Skin epidermis (tissue), 12 donors: ENCODE results near the gene CPHXL2.
A peak's percentile ranks its signal among the peaks of the same experiment; 100 is the strongest.

Experiments
- H3K27ac ChIP-seq, 21 experiments: fragments of 200-600 bp; sonication (generic) in 11 of 21; one replicate each; pipeline ENCODE4 v1.5.0; 2020; ENCODE audit warnings: mild to moderate bottlenecking in 3 of 21, inconsistent platforms in 2 of 21, moderate library complexity in 2 of 21
- H3K4me3 ChIP-seq, 7 experiments: fragments of 200-600 bp; sonication (generic) in 2 of 7; one replicate each; pipeline ENCODE4 v1.5.0; 2020; ENCODE audit warnings: inconsistent platforms in 2 of 7, mild to moderate bottlenecking in 2 of 7, moderate library complexity in 1 of 7

Gene CPHXL2

DNA sequence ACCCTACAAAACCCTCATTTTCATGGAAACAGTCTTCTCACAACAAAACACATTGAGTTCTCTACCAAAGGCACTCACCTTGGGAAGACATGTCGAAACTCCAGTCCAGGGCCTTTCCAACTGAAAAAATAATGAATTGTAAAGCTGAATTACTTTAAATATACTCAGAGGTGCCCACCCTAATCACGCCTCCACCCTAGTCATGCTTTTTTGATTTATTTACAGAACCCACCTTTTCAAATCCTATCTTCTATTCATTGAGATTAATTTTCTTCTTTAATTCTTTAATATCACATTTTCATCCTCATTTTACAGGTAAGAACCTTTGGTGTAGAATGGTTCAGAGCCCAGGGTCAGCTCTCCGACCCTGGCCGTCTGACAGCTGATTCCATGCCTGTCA is at the start of gene CPHXL2:
CPHXL2 (minus strand) TSS at position 101 of the 400 bp plus-strand sequence; CDS start at position 91, 10 bp downstream.
- Histone ChIP-seq H3K27ac (no peak within 1 kb of the TSS), H3K4me3 (no peak within 1 kb of the TSS)

DNA sequence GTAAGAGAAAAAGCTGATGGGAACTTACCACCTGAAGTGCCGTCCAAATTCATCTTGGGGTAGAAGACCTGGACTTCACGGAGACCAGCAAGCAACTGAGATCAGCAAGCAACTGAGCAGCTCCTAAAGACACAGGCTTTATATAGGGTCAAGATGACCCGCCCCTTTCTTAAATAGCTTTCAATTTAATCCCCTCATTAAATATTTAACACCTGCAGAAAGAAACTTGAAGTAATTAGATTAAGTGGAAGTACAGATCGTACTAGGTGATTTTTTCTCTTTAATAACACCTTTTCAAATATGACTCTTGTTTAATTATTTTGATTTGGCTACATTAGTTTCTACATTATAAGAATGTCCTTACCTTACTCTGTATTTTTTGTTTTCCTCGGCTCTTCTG is 49.6 kb upstream of the CPHXL2 start, which contains the start of gene CPHXL:
CPHXL (minus strand) TSS at position 101 of the 400 bp plus-strand sequence; CDS start at position 53, 48 bp downstream.
- Histone ChIP-seq H3K27ac (no peak within 1 kb of the TSS), H3K4me3 (no peak within 1 kb of the TSS)

- Histone ChIP-seq H3K4me3 (no peak overlapping the region), H3K27ac (no peak overlapping the region)
Measured at GRCh38 chr16:75718452-75718851, 41.6 kb upstream of the CPHXL2 start.

GRCh38 chr16:75714661-75715060 is 37.9 kb upstream of the CPHXL2 start:
- no peak overlapping the region for H3K4me3 ChIP-seq

GRCh38 chr16:75710344-75710743 is 33.5 kb upstream of the CPHXL2 start:
- H3K4me3 ChIP-seq, result no peak overlapping the region

More at GRCh38 chr16:75714661-75715060, 37.9 kb upstream of the CPHXL2 start:
- H3K27ac ChIP-seq, result no peak overlapping the region

GRCh38 chr16:75703306-75703705 is 26.5 kb upstream of the CPHXL2 start:
- Histone ChIP-seq H3K27ac (no peak overlapping the region), H3K4me3 (no peak overlapping the region)

More at GRCh38 chr16:75710344-75710743, 33.5 kb upstream of the CPHXL2 start:
- no peak overlapping the region for H3K27ac ChIP-seq

DNA sequence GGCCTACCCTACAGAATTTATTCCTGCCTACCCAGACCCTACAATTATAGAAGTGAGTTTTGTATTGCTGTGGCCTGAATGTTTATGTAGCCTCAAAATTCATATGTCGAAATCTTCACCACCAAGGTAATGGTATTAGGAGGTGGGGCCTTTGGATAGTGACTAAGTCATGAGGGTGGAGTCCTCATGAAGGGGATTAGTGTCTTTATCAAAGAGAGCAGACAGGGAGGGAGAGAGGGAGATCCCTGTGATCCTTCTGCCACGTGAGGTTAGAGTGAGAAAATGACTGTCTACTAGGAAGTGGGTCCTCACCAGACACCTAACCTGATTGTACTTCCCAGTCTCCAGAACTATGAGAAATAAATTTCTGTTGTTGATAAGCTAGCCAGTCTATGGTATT is 25.4 kb upstream of the CPHXL2 start:
- no peak overlapping the region for H3K27ac ChIP-seq
- H3K4me3 ChIP-seq, result no peak overlapping the region

DNA sequence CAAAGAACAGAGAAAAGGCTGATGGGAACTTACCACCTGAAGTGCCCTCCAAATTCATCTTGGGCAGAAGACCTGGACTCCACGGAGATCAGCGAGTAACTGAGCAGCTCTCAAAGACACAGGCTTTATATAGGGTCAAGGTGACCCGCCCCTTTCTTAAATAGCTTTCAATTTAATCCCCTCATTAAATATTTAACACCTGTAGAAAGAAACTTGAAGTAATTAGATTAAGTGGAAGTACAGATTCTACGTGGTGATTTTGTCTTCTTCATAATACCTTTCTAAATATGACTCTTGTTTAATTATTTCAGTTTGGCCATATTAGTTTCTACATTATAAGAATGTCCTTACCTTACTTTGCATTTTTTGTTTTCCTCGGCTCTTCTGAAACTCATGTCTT is 24.6 kb upstream of the CPHXL2 start, which contains the start of gene DUXB:
DUXB (minus strand) TSS at position 101 of the 400 bp plus-strand sequence; CDS start at position 58, 43 bp downstream.
- no peak within 1 kb of the TSS for H3K4me3 ChIP-seq
- H3K27ac ChIP-seq, result no peak within 1 kb of the TSS

DNA sequence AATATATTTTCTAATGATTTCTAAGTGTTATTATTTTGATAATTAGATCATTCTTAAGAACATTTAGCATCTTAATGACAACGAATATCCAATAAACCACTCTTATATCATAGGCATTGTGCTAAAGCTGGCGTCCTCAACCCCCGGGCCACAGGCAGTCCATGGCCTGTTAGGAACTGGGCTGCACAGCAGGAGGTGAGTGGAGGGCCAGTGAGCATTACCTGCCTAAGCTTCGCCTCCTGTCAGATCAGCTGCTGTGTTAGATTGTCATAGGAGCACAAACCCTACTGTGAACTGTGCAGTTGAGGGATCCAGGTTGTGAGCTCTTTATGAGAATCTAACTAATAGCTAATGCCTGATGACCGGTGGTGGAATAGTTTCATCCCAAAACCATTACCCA is 20.8 kb upstream of the CPHXL2 start:
- no peak overlapping the region for H3K27ac ChIP-seq
- no peak overlapping the region for H3K4me3 ChIP-seq

- Histone ChIP-seq H3K27ac (no peak overlapping the region), H3K4me3 (no peak overlapping the region)
Measured at GRCh38 chr16:75695708-75696107, 18.9 kb upstream of the CPHXL2 start.

DNA sequence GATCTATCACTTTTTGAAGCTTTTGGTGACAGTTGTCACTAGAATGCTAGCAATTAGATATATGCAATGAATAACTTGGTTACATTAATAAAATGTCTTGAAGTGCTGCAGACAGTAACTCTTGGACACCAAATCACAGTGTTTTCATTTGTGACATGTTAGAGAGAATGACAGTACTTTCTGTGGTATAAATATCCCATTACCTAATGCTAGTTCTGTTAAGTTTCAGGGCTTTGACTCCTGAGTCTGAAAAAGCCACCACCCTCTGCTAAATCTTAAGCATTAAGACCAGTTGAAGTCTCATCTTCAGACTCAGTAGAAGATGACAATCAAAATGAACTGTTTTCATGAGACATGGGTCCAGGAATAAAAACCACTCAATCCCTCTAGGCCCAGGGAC is 10.6 kb upstream of the CPHXL2 start:
- Histone ChIP-seq H3K27ac (no peak overlapping the region), H3K4me3 (no peak overlapping the region)

DNA sequence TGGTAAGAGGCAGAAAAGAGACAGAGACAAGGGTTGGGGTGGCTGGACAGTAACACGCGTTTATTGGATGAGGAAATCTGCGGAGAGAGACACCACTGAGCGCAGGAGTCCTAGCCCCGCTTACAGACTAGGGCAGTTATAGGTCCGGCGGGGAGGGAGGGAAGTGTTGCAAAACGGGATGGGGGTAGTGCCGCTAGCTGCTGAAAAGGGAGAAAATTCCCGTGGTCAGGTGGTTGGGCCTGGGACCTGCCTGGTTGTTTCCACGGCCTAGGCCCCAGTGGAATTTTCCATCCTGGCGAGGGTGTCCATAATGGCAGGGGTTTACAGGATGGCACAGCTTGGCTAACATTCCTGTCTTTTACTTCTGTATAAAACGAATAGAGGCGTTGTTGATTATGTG is 5.5 kb upstream of the CPHXL2 start:
- Histone ChIP-seq H3K4me3 (no peak overlapping the region), H3K27ac (no peak overlapping the region)

GRCh38 chr16:75679366-75679765 is 2.6 kb upstream of the CPHXL2 start:
- H3K27ac ChIP-seq, result no peak overlapping the region
- H3K4me3 ChIP-seq, result no peak overlapping the region

DNA sequence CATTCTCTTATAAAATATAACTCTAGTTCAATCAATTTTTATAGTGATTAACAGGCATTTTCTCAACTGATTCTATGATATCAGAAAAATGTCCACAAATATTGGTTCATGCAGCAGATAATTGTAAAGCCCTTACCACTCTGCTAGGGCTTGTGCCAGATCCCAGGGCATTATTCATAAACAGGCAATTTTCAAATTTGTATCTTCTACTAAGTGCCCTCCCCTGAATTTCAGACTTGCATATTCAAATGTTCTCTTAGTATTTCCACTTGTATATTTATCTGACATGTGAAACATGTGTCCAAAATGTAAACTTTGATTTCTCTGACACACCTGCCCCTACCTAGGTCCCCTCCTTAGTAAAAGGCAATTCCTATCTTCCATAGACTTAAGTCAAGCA is 9.3 kb downstream of the CPHXL2 start:
- no peak overlapping the region for H3K4me3 ChIP-seq
- no peak overlapping the region for H3K27ac ChIP-seq

DNA sequence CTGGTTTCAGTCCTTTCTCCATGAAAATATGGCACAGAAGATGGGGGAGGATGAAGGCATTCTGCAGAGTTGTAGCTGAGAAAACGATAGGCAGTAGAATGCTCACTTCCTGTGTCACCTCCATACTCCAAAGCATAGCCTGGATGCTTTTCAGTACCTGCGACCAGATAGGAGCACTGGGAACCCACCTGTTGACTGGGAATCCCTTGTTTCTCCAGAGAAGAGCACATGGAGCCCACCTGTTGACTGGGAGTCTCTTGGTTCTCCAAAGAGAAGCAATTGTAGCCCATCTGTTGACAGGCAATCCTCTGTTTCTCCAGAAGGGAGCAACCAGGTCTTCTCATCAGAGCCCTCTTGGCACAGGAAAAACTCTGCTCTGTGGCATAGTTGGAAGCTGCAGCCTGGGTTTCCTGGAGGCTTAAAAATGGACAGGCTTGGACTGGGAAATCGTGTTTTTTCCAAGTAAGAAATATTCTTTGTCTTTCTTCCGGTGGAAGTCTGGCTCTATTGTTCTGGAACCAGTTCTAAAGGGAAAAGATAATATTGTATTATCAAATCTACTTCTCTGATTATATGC is 16.0 kb downstream of the CPHXL2 start:
- Histone ChIP-seq H3K4me3 (no peak overlapping the region), H3K27ac (no peak overlapping the region)

DNA sequence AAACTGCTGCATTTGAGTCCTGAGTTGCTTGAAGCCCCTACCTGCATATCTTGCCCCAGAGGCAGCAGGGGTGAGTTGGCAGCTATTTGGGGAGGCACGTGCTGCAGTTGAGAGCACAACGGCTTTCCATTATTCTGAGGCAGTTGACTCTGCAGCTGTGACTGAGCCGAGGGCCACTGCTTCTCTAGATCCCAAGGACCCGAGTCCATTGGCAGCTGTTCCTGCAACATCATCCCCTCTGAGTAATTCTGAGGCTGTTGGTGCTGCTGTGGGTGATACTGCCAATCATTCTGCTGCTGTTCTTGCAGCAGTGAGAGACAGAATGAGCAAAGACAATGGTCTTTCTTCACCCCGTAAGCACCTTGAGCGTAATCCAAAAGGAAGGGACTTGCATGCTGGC is 16.5 kb downstream of the CPHXL2 start:
- Histone ChIP-seq H3K27ac (no peak overlapping the region), H3K4me3 (no peak overlapping the region)

DNA sequence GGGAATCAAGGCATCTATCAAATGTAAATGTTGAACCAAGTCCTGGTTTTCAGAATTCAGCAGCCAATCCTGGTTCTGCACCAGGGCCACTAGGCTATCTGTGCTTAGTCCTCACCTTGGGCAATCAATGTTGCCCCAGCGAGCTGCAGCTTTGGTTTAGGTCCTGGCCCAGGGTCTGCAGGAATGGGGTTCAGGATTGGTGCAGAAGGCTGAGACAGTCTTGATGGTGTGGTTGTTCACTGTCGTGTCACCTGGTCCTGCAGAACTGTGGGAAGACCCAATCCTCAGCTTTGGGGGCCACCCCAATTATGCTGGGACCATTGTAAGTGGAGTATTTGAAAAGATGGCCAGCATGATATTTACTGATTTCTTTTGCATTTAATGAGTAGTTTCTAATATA is 18.6 kb downstream of the CPHXL2 start:
- no peak overlapping the region for H3K27ac ChIP-seq
- no peak overlapping the region for H3K4me3 ChIP-seq

- no peak overlapping the region for H3K27ac ChIP-seq
Measured at GRCh38 chr16:75653922-75654321, 22.9 kb downstream of the CPHXL2 start.

GRCh38 chr16:75648265-75649076 is 28.3 kb downstream of the CPHXL2 start:
- peak overlapping the region; percentile 61 to 98 (median 95) for H3K27ac ChIP-seq
- peak overlapping the region; percentile 89 to 100 (median 95) for H3K4me3 ChIP-seq

More at GRCh38 chr16:75653922-75654321, 22.9 kb downstream of the CPHXL2 start:
- H3K4me3 ChIP-seq, result no peak overlapping the region

GRCh38 chr16:75647492-75648264 is 29.1 kb downstream of the CPHXL2 start, which contains the start of the genes KARS1 and TERF2IP:
Gene KARS1 (minus strand): TSS chr16:75647665. CDS start chr16:75647639, 26 bp downstream.
Gene TERF2IP (plus strand): TSS chr16:75647773. CDS start chr16:75647883, 110 bp downstream.
- Histone ChIP-seq H3K27ac (peak within 1 kb of the TSS; percentile 64 to 98 (median 95)), H3K4me3 (peak within 1 kb of the TSS; percentile 89 to 100 (median 95))
